ENCODE measurements around the gene TNP2.
A peak's percentile ranks its signal among the peaks of the same experiment; 100 is the strongest.

TNP2 gene

DNA sequence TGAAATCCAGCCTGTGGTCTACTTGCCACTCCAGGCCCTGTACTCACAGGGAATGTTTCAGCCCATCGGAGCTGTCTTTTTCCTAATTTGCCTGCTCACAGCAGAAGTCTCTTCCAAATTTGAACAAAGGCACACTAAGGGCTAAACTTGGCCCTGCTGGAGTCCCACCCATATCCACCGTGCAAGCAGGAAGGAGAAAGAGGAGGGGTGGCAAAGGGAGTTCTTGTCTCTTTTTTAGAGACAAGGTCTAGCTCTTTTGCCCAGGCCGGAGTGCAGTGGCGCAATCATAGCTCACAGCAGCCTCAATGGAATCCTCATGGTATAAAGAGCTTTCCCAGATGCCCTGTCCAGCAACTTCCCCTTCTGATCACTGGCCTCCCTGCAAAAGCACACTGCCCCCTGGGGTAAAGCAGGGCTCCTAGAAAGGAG is 14.7 kb upstream of the TNP2 start:
- DNase-seq (ENCODE audit: low read depth), result peak; percentile 45
- H3K4me3 ChIP-seq (replicated peaks; ENCODE audit: low read depth, low read length), result no peak overlapping the region
- TF ChIP-seq, protein P1, sequence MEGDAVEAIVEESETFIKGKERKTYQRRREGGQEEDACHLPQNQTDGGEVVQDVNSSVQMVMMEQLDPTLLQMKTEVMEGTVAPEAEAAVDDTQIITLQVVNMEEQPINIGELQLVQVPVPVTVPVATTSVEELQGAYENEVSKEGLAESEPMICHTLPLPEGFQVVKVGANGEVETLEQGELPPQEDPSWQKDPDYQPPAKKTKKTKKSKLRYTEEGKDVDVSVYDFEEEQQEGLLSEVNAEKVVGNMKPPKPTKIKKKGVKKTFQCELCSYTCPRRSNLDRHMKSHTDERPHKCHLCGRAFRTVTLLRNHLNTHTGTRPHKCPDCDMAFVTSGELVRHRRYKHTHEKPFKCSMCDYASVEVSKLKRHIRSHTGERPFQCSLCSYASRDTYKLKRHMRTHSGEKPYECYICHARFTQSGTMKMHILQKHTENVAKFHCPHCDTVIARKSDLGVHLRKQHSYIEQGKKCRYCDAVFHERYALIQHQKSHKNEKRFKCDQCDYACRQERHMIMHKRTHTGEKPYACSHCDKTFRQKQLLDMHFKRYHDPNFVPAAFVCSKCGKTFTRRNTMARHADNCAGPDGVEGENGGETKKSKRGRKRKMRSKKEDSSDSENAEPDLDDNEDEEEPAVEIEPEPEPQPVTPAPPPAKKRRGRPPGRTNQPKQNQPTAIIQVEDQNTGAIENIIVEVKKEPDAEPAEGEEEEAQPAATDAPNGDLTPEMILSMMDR (IDR thresholded peaks at IDR 0.05; ENCODE audit: low read length, missing control alignments), result peak; percentile 25

DNA sequence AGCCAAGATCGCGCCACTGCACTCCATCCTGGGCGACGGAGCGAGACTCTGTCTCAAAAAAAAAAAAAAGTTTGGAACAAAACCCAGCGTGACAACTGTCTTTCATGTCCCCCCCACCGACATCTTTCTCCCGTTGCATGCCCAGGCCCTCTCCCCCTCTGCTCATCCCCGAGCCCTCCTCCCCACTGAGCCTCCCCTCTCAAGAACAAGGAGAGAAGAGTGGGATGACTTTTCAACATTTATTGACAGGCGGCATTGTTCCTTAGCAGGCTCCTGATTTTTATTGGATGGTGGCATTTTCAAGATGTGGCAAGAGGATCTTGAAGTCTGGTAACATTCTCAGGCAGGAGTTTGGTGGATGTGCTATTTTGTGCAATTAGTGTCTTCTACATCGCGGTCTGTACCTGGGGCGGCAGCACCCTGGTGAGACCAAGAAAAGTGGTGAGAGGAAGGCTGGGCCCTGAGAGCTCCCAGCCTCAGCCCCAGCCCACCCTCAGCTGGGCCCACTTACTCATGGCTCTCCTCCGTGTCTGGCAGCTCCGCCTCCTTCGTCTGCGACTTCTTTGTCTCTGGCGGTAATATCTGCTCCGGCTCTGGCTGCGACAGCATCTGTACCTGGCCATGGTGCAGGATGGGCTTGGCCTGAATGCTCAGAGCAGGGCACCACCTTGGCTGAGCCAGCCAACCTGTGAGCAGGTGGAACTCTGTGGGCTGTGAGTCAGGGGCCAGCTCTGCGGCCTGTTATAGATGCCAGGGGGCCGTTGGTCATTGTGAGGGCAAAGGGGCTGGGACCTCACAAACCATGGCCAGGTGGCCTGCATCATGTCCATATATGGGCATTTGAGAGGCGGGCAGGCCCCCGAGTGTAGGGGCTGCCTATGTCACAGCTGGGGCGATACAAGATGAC is 11.7 kb upstream of the TNP2 start, which contains the start of gene PRM1:
PRM1 (minus strand) TSS at position 715 of the 907 bp plus-strand sequence; CDS start at position 623, 92 bp downstream.
- no peak for DNase-seq (ENCODE audit: low read depth)
- no peak within 1 kb of the TSS for H3K4me3 ChIP-seq (replicated peaks; ENCODE audit: low read depth, low read length)
- TF ChIP-seq, protein P1 (IDR thresholded peaks at IDR 0.05; ENCODE audit: low read length, missing control alignments), result no peak

DNA sequence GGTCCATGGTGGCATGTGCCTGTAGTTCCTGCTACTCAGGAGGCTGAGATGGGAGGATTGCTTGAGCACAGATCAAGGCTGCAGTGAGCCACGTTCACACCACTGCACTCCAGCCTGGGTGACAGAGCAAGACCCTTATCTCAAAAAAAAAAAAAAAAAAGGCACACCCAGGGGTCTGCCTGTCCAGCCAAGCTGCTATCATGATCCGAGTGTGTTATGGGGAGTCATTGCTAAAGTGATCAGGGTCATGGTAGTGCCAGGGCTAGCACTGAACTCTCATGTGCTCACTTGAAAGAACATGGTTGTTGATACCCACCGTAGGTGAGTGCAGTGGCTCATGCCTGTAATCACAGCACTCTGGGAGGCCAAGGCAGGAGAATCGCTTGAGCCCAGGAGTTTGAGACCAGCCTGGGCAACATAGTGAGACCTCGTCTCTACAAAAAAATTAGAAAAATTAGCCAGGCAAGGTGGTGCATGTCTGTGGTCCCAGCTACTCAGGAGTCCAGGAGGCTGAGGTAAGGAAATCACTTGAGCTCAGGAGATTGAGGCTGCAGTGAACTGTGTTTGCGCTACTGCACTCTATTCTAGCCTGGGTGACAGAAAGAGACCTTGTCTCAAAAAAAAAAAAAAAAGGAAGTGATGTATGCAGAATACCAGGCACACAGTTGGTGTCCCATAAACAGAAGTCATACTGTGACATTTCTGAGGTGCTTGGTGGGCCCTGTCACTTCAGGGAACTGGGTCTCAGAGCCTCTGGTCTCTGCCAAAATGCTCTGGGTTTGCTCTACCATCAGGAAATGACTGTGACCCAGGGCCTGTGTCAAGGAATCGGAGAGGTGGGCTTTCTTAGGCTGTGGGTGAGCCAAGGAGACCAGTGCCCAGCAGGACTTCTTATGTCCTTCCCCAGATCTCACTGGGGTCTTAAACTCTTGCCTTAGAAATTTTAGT is 9.8 kb upstream of the TNP2 start:
- no peak for DNase-seq (ENCODE audit: low read depth)
- TF ChIP-seq, protein P1 (IDR thresholded peaks at IDR 0.05; ENCODE audit: low read length, missing control alignments), result no peak
- no peak overlapping the region for H3K4me3 ChIP-seq (replicated peaks; ENCODE audit: low read depth, low read length)

DNA sequence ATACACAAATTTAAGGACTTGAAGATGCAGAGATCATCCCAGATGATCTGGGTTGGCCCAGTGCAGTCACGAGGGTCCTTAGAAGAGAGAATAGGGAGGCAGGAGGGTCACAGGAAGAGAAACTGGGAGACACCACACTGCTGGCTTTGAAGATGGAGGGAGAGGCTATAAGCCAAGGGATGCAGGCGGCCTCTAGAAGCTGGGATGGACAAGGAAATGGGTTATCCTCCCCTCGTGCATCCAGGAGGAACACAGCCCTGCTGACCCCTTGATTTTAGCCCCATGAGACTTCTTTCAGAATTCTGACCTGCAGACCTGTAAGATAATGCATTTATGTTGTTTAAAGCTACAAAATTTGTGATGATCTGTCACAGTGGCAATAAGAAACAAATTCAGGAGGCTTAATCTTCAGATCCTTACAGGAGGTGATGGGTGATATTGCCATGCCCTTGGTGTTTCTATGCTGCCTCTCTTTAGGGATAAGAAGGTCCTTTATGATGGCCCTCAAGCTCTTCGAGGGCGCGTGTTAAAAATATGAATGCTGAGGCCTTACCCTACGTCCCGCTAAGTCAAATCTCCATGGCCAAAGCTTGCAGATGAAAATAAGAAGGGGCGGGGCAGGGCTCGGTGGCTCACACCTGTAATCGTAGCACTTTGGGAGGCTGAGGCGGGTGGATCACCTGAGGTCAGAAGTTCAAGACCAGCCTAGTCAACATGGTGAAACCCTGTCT is 8.6 kb upstream of the TNP2 start:
- H3K4me3 ChIP-seq (replicated peaks; ENCODE audit: low read depth, low read length), result no peak overlapping the region
- no peak for DNase-seq (ENCODE audit: low read depth)
- TF ChIP-seq, protein P1 (IDR thresholded peaks at IDR 0.05; ENCODE audit: low read length, missing control alignments), result no peak

DNA sequence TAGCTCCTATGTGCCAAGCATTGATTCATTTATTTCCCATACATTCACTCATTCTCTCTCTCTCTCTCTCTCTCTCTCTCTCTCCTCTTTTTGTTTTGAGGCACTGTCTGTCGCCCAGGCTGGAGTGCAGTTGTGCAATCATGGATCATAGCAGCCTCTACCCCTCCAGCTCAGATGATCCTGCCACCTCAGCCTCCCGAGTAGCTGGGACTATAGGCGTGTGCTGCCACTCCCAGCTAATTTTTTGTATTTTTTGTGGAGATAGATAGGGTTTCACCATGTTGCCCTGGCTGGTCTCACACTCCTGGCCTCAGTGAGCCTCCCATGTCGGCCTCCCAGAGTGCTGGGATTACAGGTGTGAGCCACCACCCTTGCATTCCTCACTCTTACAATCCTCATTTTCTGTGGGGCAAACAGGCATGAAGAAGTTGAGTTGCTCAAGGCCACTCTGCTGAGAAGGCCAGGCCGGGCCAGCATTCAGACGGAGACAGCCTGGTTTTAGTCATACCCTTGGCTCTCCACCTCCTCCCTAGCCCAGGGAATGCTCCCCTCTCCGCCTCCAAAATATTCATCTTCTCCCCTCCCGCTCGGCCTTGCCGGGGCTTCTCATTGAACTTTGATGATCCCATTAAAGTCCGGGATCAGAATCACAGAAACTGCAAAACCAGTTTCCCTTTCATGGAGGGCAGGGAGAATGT is 7.9 kb upstream of the TNP2 start:
- no peak for DNase-seq (ENCODE audit: low read depth)
- H3K4me3 ChIP-seq (replicated peaks; ENCODE audit: low read depth, low read length), result no peak overlapping the region
- TF ChIP-seq, protein P1 (IDR thresholded peaks at IDR 0.05; ENCODE audit: low read length, missing control alignments), result no peak
